Endothelial cell of coronary artery (primary cell): Measurements from ENCODE around the gene MEPCE. TPM values are rescaled to one million over a fixed set of nuclear protein-coding genes. Genes with fewer than 3 reads are reported as not detected.

ENCODE experiments used
- total RNA-seq: library from RNA; depleted of rRNA; stranded (reverse); fragments of >200 nt; gene quantifications from 2 replicates; pipeline ENCODE4 v1.2.3, GENCODE V29; 2014

MEPCE gene, protein sequence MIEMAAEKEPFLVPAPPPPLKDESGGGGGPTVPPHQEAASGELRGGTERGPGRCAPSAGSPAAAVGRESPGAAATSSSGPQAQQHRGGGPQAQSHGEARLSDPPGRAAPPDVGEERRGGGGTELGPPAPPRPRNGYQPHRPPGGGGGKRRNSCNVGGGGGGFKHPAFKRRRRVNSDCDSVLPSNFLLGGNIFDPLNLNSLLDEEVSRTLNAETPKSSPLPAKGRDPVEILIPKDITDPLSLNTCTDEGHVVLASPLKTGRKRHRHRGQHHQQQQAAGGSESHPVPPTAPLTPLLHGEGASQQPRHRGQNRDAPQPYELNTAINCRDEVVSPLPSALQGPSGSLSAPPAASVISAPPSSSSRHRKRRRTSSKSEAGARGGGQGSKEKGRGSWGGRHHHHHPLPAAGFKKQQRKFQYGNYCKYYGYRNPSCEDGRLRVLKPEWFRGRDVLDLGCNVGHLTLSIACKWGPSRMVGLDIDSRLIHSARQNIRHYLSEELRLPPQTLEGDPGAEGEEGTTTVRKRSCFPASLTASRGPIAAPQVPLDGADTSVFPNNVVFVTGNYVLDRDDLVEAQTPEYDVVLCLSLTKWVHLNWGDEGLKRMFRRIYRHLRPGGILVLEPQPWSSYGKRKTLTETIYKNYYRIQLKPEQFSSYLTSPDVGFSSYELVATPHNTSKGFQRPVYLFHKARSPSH
- 33.0 and 42.9 TPM in 2 replicates for total RNA-seq

DNA sequence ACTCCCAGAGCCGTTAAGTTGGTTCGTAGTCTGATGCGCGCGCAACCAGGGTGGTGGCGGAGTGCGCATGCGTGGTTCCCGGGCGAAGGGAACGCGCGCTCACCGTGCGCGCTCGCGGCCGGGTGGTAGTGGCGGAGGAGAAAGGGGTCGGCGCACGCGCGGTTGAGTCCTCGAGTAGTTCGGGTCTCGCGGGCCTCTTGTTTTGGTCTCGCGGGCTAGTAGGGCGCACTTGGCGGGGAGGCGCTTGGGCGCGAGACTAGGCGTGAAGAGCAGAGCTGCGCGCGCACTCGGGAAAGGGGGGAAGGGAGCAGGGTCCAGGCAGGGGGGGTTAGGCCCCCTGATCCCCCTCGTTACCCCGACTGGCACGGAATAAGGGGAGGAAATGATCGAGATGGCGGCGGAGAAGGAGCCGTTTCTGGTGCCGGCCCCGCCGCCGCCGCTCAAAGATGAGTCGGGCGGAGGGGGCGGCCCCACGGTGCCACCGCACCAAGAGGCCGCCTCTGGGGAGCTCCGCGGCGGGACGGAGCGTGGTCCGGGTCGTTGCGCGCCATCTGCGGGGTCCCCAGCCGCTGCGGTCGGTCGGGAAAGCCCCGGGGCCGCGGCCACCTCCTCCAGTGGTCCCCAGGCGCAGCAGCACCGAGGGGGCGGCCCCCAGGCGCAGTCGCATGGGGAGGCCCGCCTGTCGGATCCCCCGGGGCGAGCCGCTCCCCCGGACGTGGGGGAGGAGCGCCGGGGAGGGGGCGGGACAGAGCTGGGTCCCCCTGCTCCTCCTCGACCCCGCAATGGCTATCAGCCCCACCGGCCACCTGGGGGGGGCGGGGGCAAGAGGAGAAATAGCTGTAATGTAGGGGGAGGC, at the start of gene MEPCE:
Gene MEPCE (plus strand): TSS at position 195 of the 856 bp plus-strand sequence. CDS start 188 bp downstream, at position 383.

DNA sequence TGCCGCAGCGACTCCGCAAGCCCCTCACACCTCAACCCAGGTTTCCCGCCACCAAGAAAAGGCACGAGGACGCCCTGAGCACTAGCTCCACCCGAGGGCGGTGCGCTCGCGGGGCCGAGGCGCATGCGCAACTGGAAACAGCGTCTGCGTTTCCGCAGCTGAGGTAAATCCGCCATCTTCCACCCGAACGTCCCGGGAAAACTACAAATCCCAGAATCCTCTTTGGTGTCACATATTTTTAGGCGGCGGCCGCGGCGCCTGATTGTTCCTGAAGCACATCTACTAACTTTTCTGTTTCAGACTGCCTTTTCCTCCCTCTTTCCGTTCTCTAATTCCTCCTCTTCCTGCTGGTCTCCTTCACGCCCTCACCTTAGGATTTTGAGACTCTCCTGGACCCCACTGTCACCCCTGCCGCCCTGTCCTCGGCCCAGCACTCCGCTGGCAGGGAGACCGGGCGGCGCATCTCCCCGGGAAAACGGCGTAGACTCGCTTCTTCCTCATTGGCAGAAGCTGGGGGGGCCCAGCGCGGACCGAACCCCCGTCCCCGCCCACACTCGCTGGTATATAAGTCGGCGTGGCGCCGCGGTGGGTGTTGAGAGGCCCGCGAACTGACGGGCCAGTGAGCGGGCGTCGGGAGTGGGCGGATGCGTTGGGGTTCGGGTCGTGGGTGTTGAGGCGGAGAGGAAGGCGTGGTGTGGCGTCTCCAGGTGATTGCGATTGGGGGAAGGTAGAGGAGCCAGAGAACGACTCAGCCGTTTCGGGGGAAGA, 1.2 kb upstream of the MEPCE start, which contains the start of gene ZCWPW1:
Gene ZCWPW1 (minus strand): TSS at position 505 of the 768 bp plus-strand sequence. CDS start 8,054 bp downstream, outside the sequence.

DNA sequence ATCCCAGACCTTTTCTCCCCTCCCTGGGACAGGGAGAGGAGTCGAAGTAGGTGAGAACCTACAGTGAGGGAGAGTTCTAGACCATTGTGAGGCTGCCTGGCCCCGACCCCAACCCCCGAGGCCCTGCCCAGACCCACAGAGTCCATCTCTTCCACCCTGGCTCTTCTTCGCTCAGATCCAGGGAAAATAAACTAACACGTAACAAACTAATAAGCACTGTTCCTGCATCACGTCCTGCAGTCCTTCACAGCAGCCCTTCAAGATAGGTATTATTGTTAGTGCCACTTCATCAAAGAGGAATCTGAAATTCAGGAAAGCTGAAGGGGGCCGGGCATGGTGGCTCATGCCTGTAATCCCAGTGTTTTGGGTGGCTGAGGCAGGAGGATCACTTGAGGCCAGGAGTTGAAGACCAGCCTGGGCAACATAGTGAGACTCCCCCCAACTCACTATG, 34.6 kb downstream of the MEPCE start, which contains the start of gene SPACDR:
Gene SPACDR (minus strand): TSS at position 51 of the 451 bp plus-strand sequence. CDS start 235 bp downstream, outside the sequence.

DNA sequence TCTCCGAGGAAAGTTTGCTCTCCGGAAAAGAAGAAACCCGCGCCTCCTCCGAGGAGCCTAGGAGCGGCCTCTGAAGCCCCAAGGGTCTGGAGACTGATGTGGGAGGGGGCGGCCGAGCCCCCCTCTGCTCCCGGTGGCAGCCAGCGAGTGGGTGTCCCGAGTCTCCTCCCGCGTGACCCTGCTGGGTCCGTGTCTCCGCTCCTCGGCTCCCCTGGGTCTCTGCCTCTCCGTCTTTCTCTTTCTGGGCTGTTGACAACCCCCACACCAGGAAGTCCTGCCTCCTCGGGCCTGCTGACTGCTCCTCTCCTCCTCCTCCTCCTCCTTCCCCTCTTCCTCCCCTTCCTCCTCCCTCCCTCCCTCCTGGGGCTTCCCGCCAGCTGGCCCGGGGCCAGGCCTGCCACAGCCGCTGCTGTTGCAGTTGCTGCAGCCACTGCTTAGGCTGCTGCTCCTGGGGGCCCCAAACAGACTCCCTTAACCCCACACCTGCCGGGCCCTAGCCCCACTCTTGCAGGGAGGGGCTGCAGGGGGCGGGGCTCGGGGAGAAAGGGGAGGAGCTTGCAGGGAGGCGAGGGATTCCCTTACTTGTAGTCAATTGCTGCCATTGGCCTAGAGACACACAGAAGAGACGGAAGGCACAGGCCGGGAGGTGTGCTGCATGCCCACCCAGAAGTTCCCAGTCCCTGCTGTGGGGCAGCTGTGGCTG, 49.5 kb downstream of the MEPCE start, which contains the start of gene TSC22D4:
Gene TSC22D4 (minus strand): TSS at position 257 of the 703 bp plus-strand sequence. CDS start 1,176 bp downstream, outside the sequence.

Other genes with a start within 250 kb of the MEPCE start
- not detected in 2 replicates for gene PVRIG, start 209.9 kb upstream of the MEPCE start, total RNA-seq
- gene SPDYE3, start 122.1 kb upstream of the MEPCE start, total RNA-seq = not detected in 2 replicates
- gene PILRB, start 71.7 kb upstream of the MEPCE start, total RNA-seq = 4.1 and 14.6 TPM in 2 replicates
- 0.28 TPM in 1 of 2 replicates, not detected in the other for gene PILRA, start 56.3 kb upstream of the MEPCE start, total RNA-seq
- 0.54 and 0.85 TPM in 2 replicates for gene ZCWPW1, start 1.1 kb upstream of the MEPCE start, total RNA-seq
- gene PPP1R35, start 6.7 kb downstream of the MEPCE start, total RNA-seq = 18.1 and 18.5 TPM in 2 replicates
- gene SPACDR, start 34.4 kb downstream of the MEPCE start, total RNA-seq = 1.3 and 1.9 TPM in 2 replicates
- 27.9 and 32.6 TPM in 2 replicates for gene TSC22D4, start 49.4 kb downstream of the MEPCE start, total RNA-seq
- 1.9 and 2.2 TPM in 2 replicates for gene NYAP1, start 54.1 kb downstream of the MEPCE start, total RNA-seq
- 18.0 and 19.2 TPM in 2 replicates for gene AGFG2, start 109.4 kb downstream of the MEPCE start, total RNA-seq
- gene SAP25, start 144.1 kb downstream of the MEPCE start, total RNA-seq = not detected in 2 replicates
- 6.2 and 9.3 TPM in 2 replicates for gene LRCH4, start 156.3 kb downstream of the MEPCE start, total RNA-seq
- 0.09 and 0.28 TPM in 2 replicates for gene FBXO24, start 156.5 kb downstream of the MEPCE start, total RNA-seq
- 0.28 and 0.45 TPM in 2 replicates for gene PCOLCE, start 172.5 kb downstream of the MEPCE start, total RNA-seq
- 4.0 and 4.2 TPM in 2 replicates for gene MOSPD3, start 182.7 kb downstream of the MEPCE start, total RNA-seq
- gene TFR2, start 211.7 kb downstream of the MEPCE start, total RNA-seq = 0.18 and 0.19 TPM in 2 replicates
- not detected in 2 replicates for gene ACTL6B, start 226.6 kb downstream of the MEPCE start, total RNA-seq
- gene GNB2, start 243.9 kb downstream of the MEPCE start, total RNA-seq = 79.3 and 96.9 TPM in 2 replicates